ENCODE measurements around the gene SELENOM. TPM values are rescaled to one million over a fixed set of nuclear protein-coding genes. Genes with fewer than 3 reads are reported as not detected.

SELENOM gene
- total and polyA plus RNA-seq, 7 donors: 23.6 to 68.2 (median 48.0) TPM

DNA sequence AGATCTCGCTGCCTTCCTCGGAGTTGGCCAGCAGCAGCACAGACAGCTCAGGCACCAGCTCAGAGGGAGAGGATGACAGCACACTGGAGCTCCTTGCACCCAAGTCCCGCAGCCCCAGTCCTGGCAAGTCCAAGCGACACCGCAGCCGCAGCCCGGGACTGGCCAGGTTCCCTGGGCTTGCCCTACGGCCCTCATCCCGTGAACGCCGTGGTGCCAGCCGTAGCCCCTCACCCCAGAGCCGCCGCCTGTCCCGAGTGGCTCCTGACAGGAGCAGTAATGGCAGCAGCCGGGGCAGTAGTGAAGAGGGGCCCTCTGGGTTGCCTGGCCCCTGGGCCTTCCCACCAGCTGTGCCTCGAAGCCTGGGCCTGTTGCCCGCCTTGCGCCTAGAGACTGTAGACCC is 26.5 kb upstream of the SELENOM start:
- Histone ChIP-seq H3K9me3 (no peaks in the 10 kb centered on the region), H3K4me1 (no peaks in the 10 kb centered on the region), H3K4me3 (no peak overlapping the region), H3K27me3 (ENCODE audit: insufficient read depth in 3 of 3, low read length in 2 of 3) (no peaks in the 10 kb centered on the region), H3K36me3 (ENCODE audit: insufficient read depth in 1 of 2, low read depth in 1 of 2) (no peaks in the 10 kb centered on the region), H3K27ac (no peak overlapping the region)
- DNase-seq: peak in 1 of 2 donors; percentile 45
- TF ChIP-seq, protein P1, sequence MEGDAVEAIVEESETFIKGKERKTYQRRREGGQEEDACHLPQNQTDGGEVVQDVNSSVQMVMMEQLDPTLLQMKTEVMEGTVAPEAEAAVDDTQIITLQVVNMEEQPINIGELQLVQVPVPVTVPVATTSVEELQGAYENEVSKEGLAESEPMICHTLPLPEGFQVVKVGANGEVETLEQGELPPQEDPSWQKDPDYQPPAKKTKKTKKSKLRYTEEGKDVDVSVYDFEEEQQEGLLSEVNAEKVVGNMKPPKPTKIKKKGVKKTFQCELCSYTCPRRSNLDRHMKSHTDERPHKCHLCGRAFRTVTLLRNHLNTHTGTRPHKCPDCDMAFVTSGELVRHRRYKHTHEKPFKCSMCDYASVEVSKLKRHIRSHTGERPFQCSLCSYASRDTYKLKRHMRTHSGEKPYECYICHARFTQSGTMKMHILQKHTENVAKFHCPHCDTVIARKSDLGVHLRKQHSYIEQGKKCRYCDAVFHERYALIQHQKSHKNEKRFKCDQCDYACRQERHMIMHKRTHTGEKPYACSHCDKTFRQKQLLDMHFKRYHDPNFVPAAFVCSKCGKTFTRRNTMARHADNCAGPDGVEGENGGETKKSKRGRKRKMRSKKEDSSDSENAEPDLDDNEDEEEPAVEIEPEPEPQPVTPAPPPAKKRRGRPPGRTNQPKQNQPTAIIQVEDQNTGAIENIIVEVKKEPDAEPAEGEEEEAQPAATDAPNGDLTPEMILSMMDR (IDR thresholded peaks at IDR 0.05): no peak
- intact Hi-C loops (cut with DNase I): no loop called here
- ATAC-seq: no peak
- WGBS, 3 donors: 92 to 96% (median 93%) methylated on average over 18 to 19 of the region's 19 CpGs

DNA sequence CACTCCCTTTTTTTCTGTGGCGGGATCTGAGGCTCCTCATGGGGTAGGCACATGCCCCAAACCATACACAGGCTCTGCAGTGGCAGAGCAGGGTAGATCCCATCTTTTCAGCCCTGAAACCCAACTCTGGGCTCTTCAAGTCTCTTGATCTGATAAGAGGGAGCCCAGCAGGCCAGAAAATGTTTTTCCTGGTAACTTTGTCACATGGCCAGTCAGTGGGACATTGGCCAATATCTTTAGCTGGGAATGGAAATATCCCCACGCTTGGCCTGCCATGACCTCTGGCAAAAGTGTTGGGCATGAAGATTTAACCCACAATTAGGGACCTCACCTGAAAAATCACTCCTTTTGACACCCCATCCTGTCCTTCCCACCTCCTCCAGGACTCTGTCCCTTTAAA is 23.5 kb upstream of the SELENOM start:
- H3K4me1 ChIP-seq: no peaks in the 10 kb centered on the region
- TF ChIP-seq, protein P1 (IDR thresholded peaks at IDR 0.05): no peak
- DNase-seq: peak in 1 of 2 donors; percentile 25
- H3K27ac ChIP-seq: no peak overlapping the region
- no peaks in the 10 kb centered on the region for H3K27me3 ChIP-seq (ENCODE audit: insufficient read depth in 3 of 3, low read length in 2 of 3)
- intact Hi-C loops (cut with DNase I): no loop called here
- no peak for ATAC-seq
- H3K9me3 ChIP-seq: no peaks in the 10 kb centered on the region
- 74 to 86% (median 76%) methylated on average over 2 of the region's 2 CpGs for WGBS, 3 donors
- H3K4me3 ChIP-seq: no peak overlapping the region
- no peaks in the 10 kb centered on the region for H3K36me3 ChIP-seq (ENCODE audit: insufficient read depth in 1 of 2, low read depth in 1 of 2)

DNA sequence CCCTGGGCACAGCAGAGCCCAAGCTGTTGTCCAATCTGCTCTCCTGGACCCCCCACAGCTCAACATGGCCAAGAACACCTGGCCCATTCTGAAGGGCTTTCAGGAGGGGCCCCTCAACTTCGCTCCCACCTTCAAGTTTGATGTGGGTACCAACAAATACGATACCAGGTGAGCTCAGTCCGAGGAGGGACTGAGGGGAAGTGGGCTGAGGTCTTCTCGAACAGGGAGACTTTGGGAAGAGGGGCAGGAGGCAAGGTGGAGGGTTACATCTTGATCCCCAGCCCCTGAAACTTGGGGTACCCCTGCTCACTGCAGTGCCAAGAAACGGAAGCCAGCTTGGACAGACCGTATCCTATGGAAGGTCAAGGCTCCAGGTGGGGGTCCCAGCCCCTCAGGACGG is 20.8 kb upstream of the SELENOM start:
- Histone ChIP-seq H3K27me3 (ENCODE audit: insufficient read depth in 3 of 3, low read length in 2 of 3) (no peaks in the 10 kb centered on the region), H3K9me3 (no peaks in the 10 kb centered on the region), H3K4me3 (no peak overlapping the region), H3K27ac (no peak overlapping the region), H3K36me3 (ENCODE audit: insufficient read depth in 1 of 2, low read depth in 1 of 2) (no peaks in the 10 kb centered on the region), H3K4me1 (no peaks in the 10 kb centered on the region)
- 90 to 95% (median 94%) methylated on average over 7 of the region's 7 CpGs for WGBS, 3 donors
- TF ChIP-seq, protein P1 (IDR thresholded peaks at IDR 0.05): no peak
- DNase-seq (peak in 1 of 2 donors; percentile 34), ATAC-seq (no peak)
- intact Hi-C loops (cut with DNase I): no loop called here

DNA sequence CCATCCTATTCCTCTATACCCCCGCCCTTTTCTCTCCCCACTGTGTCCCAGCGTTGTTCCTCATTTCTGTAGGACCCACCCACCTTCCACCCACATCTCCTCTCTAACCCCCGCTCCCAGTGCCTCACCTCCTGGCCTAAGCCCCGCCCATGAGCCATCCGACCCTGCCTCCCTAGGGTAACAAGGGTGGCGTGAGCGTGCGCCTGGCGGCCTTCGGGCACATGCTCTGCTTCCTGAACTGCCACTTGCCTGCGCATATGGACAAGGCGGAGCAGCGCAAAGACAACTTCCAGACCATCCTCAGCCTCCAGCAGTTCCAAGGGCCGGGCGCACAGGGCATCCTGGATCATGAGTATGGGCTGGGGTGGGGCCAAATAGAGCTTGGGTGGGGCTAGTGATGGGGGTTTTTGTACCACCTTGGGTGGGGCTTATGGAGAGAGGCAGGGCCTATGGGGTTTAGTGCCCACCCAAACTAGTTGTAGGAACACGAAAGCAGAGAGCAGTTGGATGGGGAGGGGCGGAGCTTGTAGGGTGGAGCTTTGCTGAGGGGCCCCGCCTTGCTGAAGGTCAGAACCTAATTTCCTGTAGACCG is 19.9 kb upstream of the SELENOM start:
- no peak overlapping the region for H3K4me3 ChIP-seq
- 58 to 65% (median 64%) methylated on average over 18 to 19 of the region's 19 CpGs for WGBS, 3 donors
- no peaks in the 10 kb centered on the region for H3K27me3 ChIP-seq (ENCODE audit: insufficient read depth in 3 of 3, low read length in 2 of 3)
- TF ChIP-seq, protein P1 (IDR thresholded peaks at IDR 0.05): no peak
- intact Hi-C loops (cut with DNase I): no loop called here
- no peak overlapping the region for H3K27ac ChIP-seq
- DNase-seq (peak in 1 of 2 donors; percentile 26), ATAC-seq (no peak)
- H3K36me3 ChIP-seq (ENCODE audit: insufficient read depth in 1 of 2, low read depth in 1 of 2): no peaks in the 10 kb centered on the region
- no peaks in the 10 kb centered on the region for H3K9me3 ChIP-seq
- peaks cover 5% of the 10 kb centered on the region for H3K4me1 ChIP-seq

DNA sequence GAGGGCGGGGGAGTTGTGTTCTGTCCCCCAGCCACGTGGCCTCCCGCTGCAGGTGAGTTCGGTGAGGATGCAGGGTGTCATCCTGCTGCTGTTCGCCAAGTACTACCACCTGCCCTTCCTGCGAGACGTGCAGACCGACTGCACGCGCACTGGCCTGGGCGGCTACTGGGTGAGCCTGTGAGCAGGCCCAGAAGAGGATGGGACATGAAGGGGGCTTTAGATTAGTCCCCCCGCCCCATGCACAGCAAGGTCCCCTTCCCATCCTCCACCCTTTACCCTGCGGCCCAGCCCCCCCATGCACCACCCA is 19.5 kb upstream of the SELENOM start:
- no peak for ATAC-seq
- 85 to 91% (median 90%) methylated on average over 12 to 13 of the region's 13 CpGs for WGBS, 3 donors
- Histone ChIP-seq H3K9me3 (no peaks in the 10 kb centered on the region), H3K36me3 (ENCODE audit: insufficient read depth in 1 of 2, low read depth in 1 of 2) (no peaks in the 10 kb centered on the region), H3K27ac (no peak overlapping the region), H3K4me3 (no peak overlapping the region), H3K27me3 (ENCODE audit: insufficient read depth in 3 of 3, low read length in 2 of 3) (no peaks in the 10 kb centered on the region), H3K4me1 (peaks cover 10% of the 10 kb centered on the region)
- DNase-seq: peak in 1 of 2 donors; percentile 13
- intact Hi-C loops (cut with DNase I): no loop called here
- TF ChIP-seq, protein P1 (IDR thresholded peaks at IDR 0.05): no peak

Data from psoas muscle (tissue), 8 donors.